ENCODE data around the gene PTX4. TPM values are rescaled to one million over a fixed set of nuclear protein-coding genes. Genes with fewer than 3 reads are reported as not detected.

Gene PTX4
- total and polyA plus RNA-seq, 9 of the 15 experiments (the other 6 are each of a cell fraction or from before 2014, with no cell fraction given): 0.11 TPM; not detected in 8

GRCh38 chr16:1445518-1446203 lies 43.1 kb downstream of the PTX4 start:
- H4K20me1 ChIP-seq (replicated peaks; ENCODE audit: control insufficient read depth, insufficient read depth, low read length): no peaks in the 10 kb centered on the region
- no peaks in the 10 kb centered on the region for H3K9me1 ChIP-seq (ENCODE audit: control insufficient read depth, insufficient read depth, low read length)
- H3K4me2 ChIP-seq (ENCODE audit: insufficient read depth, low read length): no peak overlapping the region
- no peak for FAIRE-seq
- H3K27ac ChIP-seq (ENCODE audit: extremely low read depth, low read depth, low read length): no peak overlapping the region
- POLR2A ChIA-PET: interaction anchor here (0.5 to 1.5 kb wide), 3 partner anchors 13 to 40 kb away, joined by 3 to 8 read pairs (median 3); partner anchors contain the start of gene UQCC4
- BruUV-seq (replicated peaks): TSS peak; percentile 64
- peaks cover 0 to 57% of the 10 kb centered on the region in 2 experiments; a peak in 2 of 5 replicates for H3K4me1 ChIP-seq (replicated peaks in 1 of 2; ENCODE audit: control insufficient read depth in 2 of 2, insufficient read depth in 2 of 2, low read length in 2 of 2)
- in situ Hi-C loops (cut with MboI): no loop called here
- CTCF ChIA-PET (ENCODE audit: low intra/inter-chr PET ratio): no interaction called here
- H3K27me3 ChIP-seq (ENCODE audit: control insufficient read depth in 2 of 2, insufficient read depth in 2 of 2, low read length in 2 of 2): no peaks in the 10 kb centered on the region
- 88% methylated on average over 18 of the region's 25 CpGs for WGBS (ENCODE audit: insufficient coverage, low coverage, missing lambda C conversion rate)
- TF ChIP-seq ZNF785 (CRISPR knock-in tag; IDR thresholded peaks at IDR 0.05) (no peak), TBL1XR1 (IDR thresholded peaks at IDR 0.05; ENCODE audit: low read length in 2 of 2) (no peak), SNRNP70 (optimal IDR thresholded peaks at IDR 0.05; ENCODE audit: low read depth, low read length) (no peak), MCM5 (IDR thresholded peaks at IDR 0.05; ENCODE audit: low read depth) (no peak), HDGF (IDR thresholded peaks at IDR 0.05) (no peak), IRF2 (CRISPR knock-in tag; IDR thresholded peaks at IDR 0.05) (no peak), NFE2 (IDR thresholded peaks at IDR 0.05; ENCODE audit: low read depth) (no peak), RAD51 (IDR thresholded peaks at IDR 0.05; ENCODE audit: borderline replicate concordance, low read depth) (no peak), TCFL5 (CRISPR knock-in tag; conservative IDR thresholded peaks at IDR 0.05) (no peak)
- TF ChIP-seq, protein P1, sequence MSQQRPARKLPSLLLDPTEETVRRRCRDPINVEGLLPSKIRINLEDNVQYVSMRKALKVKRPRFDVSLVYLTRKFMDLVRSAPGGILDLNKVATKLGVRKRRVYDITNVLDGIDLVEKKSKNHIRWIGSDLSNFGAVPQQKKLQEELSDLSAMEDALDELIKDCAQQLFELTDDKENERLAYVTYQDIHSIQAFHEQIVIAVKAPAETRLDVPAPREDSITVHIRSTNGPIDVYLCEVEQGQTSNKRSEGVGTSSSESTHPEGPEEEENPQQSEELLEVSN (IDR thresholded peaks at IDR 0.05; ENCODE audit: borderline replicate concordance in 1 of 2, extremely low read depth in 1 of 2, insufficient read depth in 1 of 2, insufficient read length in 1 of 2, low read depth in 1 of 2, low read length in 1 of 2, poor library complexity in 1 of 2, severe bottlenecking in 1 of 2): no peak
- TF ChIP-seq, protein P2, sequence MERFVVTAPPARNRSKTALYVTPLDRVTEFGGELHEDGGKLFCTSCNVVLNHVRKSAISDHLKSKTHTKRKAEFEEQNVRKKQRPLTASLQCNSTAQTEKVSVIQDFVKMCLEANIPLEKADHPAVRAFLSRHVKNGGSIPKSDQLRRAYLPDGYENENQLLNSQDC (CRISPR knock-in tag; IDR thresholded peaks at IDR 0.05): no peak
- H2AFZ ChIP-seq (ENCODE audit: low read depth, low read length): no peak overlapping the region
- peaks cover 44% of the 10 kb centered on the region; the same call in 1 of the 3 replicates for H3K36me3 ChIP-seq (ENCODE audit: control insufficient read depth, insufficient read depth, low read length)
- no peak for ATAC-seq
- H3K79me2 ChIP-seq (ENCODE audit: control insufficient read depth, insufficient read depth, low read length): no peaks in the 10 kb centered on the region
- no peaks in the 10 kb centered on the region for H3K9me3 ChIP-seq (replicated peaks; ENCODE audit: control insufficient read depth, insufficient read depth, low read depth, low read length)
- DNase-seq (ENCODE audit: extremely low read depth in 1 of 4, low spot score in 3 of 4): no peak
- H3K9ac ChIP-seq (ENCODE audit: insufficient read depth in 1 of 2, low read depth in 2 of 2, low read length in 2 of 2): no peak overlapping the region; a peak in 1 of 4 replicates
- intact Hi-C loops (cut with micrococcal nuclease): no loop called here
- no peak overlapping the region for H3K4me3 ChIP-seq
